Tibial nerve (tissue), 4 donors: ENCODE results near the gene BMF.

Experiments
- CTCF ChIP-seq, 5 experiments: fragments of 200-600 bp in 3 of 5; fragments of 450-650 bp in 2 of 5; sonication (generic) in 3 of 5; IDR thresholded peaks; one replicate each; pipeline ENCODE4 v1.5.1; 2016 to 2019; ENCODE audit warnings: antibody characterized with exemption in 5 of 5, mild to moderate bottlenecking in 3 of 5, moderate library complexity in 2 of 5
- EP300 ChIP-seq, 2 donors: sonication (generic); formaldehyde crosslinking; IDR thresholded peaks; one replicate each; pipeline ENCODE4 v1.6.1; 2017; ENCODE audit warnings: antibody characterized with exemption in 2 of 2, mild to moderate bottlenecking in 1 of 2
- POLR2A ChIP-seq, 2 donors: fragments of 450-650 bp; IDR thresholded peaks; one replicate each; pipeline ENCODE4 v1.6.1; 2017; ENCODE audit warnings: antibody characterized with exemption in 2 of 2, mild to moderate bottlenecking in 2 of 2, moderate library complexity in 2 of 2

GRCh38 chr15:40050788-40051470 lies 57.8 kb downstream of the BMF start:
- TF ChIP-seq CTCF (IDR thresholded peaks at IDR 0.05) (no peak), EP300 (IDR thresholded peaks at IDR 0.05) (no peak), POLR2A (IDR thresholded peaks at IDR 0.05) (no peak)
